Endometrial microvascular endothelial cells (primary cell): ENCODE data around the gene CHCHD3. TPM values are rescaled to one million over a fixed set of nuclear protein-coding genes. Genes with fewer than 3 reads are reported as not detected.
"Not testable (repeated sequence)": the region's sequence is repeated elsewhere in the genome, so short reads cannot be mapped to it uniquely, and the experiment has no call there.

Source experiments
- in situ Hi-C: cut with HindIII; loops from 2 replicates; pipeline ENCODE4 v1.10.0; 2017; ENCODE audit warnings: low sequenced_read_pairs, low pct_unique_long_range_greater_than_20kb; ENCODE audit errors: inconsistent ontology term
- total RNA-seq: library from RNA; depleted of rRNA; stranded (reverse); fragments of >200 nt; gene quantifications from one replicate; pipeline ENCODE4 v1.2.3, GENCODE V29; 2015; ENCODE audit errors: inconsistent ontology term

CHCHD3 gene
- total RNA-seq, 1 donor from 2014 or later: 60.9 TPM

DNA sequence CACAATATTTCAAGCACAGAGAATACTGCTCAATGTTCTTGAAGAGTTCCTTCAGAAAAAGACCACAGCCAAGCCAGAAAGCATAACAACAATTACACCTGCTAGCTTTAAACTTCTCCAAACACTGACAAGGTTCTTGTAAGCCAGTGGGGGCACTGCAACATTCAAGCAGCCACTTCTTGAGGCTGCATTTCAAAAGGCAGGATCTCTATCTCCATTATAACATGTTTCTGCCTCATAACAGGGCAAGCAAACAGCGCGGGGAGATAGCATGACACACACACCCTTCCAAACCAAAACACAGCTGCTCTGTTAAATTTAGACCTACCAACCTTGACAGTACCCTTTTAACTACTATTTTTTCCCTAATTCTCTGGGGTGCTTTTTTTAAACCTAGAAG lies 30.8 kb downstream of the CHCHD3 start:
- in situ Hi-C loops: no loop called here

DNA sequence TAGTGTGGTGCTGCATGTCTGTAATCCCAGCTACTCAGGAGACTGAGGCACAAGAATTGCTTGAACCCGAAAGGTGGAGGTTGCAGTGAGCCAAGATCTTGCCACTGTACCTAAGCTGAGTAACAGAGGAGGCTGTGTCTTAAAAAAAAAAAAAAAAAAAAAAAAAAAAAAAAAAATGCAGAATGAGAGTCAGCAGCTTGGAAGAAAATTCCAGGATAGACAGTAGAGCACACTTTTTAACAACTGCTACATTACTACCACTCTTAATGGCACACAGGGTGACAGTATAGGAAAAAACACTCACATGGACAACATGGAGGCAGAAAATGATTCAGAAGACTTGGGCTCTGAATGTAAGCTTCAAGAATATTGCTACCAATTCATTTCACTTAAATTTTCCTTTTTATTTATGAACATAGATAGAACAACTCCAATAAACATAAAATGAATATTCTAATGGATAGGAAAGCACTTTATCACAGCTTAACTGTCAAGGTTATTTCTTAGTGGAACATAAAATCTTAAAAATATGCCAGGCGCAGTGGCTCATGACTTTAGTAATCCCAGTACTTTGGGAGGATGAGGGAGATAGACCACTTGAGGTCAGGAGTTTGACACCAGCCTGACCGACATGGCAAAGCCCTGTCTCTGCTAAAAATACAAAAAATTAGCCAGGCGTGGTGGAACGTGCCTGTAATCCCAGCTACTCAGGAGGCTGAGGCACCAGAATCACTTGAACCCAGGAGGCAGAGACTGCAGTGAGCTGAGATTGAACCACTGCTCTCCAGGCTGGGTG lies 31.5 kb downstream of the CHCHD3 start:
- in situ Hi-C loops: no loop called here

DNA sequence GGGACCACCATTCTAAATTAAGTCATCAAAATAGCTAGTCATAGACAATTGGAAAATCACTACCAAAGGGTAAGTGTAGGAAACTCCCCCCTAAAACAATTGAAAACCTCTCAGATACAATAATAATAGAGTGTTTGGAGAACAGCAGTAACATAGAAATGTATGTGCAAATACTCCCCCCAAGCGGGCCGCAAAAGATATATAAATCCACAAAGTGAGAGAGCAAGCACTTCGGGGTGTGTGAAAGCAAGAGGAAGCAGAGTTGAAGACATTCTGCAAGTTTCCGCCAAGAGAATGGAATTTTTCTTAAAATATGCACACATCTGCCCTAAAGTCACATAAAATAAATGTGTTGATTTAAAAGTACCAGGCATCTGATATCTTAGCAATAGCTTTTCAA lies 33.3 kb downstream of the CHCHD3 start:
- in situ Hi-C loops: no loop called here

DNA sequence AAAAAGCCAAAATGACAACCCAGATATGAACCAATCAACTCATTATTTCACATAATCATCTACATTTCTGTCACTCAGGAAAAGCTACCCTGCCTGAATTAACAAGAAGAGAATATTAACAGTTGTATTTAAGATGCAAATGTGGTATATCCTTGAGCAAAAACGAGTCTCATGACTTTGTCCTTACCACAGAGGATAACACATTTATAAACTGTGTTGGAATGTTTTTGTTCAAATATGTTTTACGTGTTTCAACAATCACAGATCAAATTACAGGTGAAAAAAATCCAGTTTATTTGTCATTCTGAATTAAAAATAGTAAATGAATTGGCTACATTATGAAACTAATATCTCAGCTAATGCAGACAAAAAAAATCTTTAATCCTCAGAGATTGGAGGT lies 34.6 kb downstream of the CHCHD3 start:
- in situ Hi-C loops: no loop called here

DNA sequence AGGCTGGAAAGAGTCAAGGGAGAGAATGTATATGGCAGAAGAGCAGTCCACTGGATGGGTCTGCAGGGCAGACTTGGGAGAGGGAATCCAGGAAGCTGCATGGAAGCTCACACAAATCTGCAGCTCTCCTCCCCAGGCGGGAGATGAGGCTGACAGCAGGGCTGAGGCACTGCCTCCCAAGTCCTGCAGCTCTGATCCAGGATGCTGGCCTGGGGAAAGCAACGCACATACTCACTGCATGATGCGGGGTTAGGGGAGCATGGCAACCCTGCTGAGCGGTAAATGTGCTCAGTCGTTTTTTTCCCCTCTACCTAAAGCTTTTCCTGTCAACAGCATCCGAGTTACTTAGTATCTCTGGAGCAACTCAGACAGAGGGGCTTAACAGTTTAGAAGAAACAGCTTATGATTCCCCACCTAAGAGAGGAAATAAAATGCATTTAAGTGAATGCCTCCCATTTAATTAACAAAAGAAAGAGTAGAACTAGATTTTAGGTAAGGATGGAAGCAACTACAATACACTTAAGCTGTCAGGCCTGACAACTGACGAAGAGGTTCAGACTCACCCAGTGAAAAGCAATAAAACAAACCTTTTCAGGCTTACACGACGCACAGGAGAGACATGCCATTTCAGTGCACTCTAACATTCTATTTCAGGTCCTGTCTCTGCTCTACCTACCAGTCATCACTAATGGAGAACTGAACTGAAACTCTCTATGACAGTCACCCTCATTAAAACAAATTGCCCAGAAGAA lies 37.0 kb downstream of the CHCHD3 start:
- in situ Hi-C loops: no loop called here

DNA sequence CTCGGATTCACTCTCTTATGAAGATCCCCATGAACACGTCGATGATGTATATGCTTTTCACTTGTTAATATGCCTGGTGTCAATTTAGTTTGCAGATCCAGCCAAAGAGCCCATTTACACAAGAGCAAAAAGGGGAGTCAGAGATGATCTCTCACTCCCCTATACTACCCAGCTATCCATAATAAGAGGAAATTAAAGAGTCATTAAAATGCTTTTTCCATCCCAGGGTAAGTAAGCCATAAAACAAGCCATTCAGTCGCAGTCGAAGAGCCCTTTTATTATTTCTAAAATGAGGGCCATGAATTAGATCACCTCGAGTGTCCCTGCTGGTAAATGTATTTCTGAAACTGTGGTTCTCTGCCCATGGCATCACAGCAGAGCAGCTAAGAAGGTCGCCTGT lies 41.2 kb downstream of the CHCHD3 start:
- in situ Hi-C loops: no loop called here

DNA sequence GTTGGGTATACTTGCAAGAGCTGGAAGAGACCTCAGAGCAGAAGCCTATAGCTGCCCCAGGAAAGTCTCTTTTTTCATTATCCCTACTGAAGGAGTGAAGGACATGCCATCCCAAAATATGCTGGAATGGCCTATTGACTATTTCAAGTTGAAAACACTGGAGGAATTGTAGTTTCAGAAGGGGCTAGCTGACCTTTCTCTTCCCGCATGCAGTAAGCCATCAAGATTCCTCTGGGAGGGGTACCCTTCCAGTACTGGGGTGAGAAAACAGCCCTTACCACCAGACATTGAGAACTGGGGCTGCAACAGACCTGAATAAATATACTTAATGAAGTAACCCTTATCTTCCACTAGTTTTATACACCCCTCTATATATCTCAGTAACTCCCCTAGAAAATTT lies 41.7 kb downstream of the CHCHD3 start:
- in situ Hi-C loops: no loop called here

DNA sequence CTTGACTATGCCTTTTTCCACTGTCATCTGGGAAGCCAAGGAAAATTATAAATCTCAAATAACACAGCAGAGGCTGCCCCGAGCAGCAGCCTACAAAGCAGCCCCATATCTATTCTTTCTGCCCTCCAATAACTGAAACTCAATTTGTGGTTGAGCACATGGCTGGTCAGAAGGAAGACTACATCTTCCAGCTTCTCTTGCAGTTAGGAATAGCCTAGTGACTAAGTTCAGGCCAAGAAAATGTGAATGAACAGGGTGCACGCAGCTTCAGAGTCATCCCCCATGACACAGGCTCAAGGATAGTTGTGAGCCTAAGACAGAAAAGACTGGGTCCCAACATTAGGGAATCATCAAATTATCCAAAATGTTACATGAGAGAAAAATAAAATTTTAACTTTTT lies 42.3 kb downstream of the CHCHD3 start:
- in situ Hi-C loops: no loop called here

DNA sequence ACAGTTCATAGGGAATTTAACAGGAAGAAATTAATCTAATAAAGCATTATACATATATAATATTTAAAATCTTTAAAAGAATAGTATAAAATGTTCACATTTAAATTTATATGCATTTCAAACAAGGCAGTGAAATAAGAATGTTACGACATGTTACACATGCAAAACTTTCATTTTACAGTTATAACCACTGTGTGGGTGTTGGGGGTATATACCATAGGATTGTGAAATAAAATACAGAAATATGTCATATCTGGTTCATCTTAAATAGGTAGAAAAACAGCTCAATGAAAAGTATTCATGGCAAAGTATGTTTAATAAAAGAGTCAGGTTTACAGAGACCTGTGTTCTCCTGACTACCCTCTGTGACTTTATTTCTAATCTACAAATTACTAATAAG lies 45.6 kb downstream of the CHCHD3 start:
- in situ Hi-C loops: no loop called here

DNA sequence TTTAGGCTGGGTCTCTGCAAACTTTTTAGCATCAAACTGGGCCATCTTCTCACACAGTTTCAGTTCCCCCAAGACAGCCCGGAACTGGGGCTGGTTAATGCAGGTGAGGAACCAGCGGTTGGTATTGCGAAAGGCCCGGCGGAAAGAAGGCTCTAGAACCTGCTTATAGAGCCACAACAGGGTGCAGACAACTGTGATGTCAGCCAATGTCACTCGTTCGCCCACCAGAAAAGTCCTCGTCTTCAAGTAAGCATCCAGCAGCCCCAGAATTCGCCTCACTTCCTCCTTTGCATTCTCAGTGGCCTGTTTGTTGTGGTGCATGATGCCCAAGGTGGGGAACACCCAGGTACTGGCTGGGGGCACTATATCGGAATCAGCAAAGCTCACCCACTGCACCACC lies 46.6 kb downstream of the CHCHD3 start:
- in situ Hi-C loops: not testable (repeated sequence)

DNA sequence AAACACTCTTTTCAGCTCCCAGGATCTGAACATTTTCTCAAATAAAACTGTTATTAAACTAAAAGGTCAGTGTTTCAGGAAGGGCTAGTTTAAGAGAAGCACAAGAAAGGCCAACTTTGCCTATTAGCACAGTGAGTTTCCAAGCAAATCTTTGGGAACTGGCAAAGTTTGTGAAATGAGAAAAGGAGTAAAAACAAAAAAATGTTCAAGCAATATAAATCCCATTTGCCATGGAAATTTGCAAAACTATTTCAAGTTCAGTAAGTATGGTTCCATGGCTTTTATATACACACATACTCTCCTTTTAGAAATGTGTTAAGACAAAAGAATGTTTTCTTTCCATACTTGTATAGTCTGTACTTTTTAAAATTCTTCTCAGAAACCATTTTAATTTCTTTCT lies 51.5 kb downstream of the CHCHD3 start:
- in situ Hi-C loops: no loop called here

DNA sequence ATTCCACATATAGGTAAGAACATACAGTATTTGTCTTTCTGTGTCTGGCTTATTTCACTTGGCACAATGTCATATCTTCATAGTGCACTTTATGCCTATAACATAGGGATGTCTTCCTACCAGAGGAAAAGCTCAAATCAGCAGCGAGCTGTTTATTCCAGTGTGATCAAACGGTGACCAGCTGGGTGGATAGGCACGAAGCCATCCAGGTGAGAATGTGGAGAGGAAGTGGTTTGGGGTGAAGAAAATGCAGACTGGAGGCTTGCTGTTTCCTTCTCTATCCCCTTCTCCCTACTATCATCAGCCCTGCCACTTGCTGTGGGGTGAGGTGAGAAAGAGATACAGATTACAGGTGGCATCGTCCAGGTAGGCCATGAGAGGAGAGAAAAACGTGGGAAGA lies 52.4 kb downstream of the CHCHD3 start:
- in situ Hi-C loops: no loop called here

DNA sequence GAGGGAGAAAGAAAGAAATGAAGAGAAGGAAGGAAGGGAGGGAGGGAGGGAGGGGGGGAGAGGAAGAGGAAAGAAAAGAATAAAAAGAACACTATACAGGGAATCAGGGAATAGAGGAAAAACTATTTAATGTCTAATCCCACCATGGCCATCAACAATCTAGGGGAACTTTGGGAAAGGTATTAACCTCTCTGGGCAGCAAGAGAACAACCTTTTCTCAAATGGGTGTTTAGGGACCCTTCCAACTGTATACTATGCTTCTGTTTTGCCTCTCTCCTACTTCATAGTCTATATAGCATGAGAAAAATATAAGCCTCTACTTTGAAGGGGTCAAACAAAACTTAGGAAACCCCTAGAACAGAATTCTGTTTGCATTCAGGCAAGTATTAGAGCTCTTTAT lies 54.5 kb downstream of the CHCHD3 start:
- in situ Hi-C loops: no loop called here

DNA sequence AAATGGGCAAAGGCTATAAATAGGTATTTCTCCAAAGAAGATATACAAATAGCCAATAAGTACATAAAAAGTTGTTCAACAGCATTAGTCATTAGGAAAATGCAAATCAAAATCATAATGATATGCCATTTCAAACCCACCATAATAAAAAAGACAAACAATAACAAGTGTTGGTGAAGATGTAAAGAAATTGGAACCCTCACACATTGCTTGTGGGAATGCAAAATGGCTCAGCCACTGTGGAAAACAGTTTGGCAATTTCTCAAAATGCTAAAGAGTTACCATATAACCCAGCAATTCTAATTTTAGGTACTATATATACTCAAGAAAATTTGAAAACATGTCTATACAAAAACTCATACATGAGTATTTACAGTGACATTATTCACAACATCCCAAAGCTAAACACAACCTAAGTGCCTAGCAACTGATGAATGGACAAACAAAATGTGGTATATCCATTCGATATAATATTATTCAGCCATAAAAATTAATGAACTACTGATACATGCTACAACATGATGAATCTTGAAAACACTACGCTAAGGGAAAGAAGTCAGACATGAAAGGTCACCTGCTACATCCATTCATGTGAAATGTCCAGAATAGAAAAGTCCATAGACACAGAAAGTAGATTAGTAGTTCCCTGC lies 55.6 kb downstream of the CHCHD3 start:
- in situ Hi-C loops: no loop called here

DNA sequence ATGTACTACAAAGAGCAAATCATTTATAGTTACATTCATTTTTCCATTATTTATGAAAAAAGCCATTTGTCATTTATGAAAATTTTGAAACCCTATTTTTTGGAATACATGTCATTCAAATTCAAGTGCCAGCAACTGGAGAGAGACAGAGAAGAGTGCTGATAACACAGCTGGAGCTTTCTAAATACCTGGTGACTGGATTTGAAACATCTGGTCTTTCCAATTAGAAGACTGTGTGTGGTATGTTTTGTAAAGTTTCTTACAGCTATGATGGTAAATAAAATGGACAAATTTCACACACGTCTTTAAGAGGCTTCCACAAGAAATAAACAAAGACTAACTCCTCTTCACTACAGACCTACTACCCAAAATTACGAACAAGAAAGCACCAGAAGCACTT lies 56.8 kb downstream of the CHCHD3 start:
- in situ Hi-C loops: no loop called here

DNA sequence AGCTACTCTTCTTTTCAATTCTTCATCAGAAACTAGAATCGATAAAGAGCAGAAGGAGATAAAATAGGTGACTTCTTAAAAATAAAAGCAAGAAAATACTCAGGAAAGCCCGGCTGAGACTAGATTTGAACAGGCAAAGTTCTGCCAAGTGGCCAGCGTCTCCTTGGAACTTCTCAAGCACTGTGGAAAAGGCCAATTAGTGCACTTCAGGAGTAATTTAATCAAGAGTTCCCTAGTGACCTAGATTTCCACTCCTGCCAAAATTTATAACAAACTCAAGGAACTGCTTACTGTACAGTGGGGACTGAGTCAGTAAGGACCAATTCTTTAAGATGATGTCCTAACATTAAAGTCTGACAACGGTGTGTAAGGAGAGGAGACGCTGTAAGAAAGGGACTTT lies 57.3 kb downstream of the CHCHD3 start:
- in situ Hi-C loops: no loop called here

DNA sequence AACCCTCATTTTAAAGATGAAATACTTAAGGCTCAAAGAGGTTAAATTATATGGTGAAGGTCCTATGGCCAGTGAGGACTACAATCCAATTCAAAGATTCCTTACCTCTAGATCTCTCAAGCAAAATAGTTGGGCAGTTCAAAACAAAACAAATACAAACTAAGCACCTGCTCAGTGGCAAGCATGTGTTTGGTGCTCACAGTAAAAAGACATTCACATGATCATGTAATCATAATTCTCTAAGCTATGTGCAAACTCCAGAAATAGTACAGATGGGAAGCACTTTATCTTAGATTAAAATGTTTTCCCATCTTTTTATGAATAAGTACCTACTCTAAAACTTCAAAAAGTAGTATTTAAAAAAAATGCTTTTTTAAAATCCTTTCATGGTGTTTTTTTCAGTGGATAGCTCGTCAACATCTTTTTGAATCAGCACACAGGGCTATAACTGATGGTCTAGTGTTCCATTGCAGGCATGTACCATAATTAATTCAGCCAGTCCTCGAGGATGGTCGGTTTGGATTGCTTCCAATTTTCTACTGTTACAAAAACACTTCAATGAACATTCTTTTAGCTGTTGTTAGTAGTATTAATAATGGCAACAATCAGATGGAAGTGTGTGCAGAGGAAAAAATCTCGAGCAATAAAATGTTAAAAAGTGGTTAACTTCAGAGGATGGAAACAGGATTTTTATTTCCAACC lies 58.4 kb downstream of the CHCHD3 start:
- in situ Hi-C loops: no loop called here

DNA sequence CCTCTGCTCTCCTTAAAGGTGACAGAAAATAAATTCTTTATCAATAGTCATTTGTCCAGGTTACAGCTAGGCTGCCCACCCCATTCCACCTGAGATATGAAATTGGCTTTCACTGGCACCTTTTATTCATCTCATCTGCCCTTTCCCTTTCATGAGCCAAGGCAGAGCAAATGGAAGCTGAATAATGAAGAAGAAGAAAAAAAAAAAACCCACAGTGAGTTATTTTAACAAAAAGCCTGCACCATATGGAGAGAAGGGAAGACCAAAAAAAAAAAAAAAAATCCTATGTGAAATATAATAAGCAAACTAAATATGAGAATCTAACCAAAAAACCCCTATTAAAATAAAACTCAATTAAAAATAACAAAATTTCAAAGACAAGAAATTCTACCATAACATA lies 59.2 kb downstream of the CHCHD3 start:
- in situ Hi-C loops: no loop called here

DNA sequence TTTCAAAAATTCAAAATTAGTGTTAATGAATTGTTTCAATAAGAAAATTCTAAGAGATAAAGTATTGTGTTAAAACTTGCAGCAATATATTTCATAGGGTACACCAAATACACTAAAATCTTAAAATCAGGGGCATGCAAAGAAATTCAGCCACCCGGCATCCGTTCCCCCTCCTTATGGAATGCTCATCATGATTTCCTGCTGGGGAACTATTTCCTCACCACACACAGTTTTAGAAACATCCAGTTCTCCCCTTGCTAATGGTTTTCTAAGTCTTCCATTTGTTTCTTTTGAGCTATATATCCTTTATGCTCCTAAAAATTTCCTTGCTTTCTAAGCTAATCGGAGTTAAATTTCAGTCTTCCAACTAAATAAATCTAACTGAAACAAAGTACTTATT lies 60.7 kb downstream of the CHCHD3 start:
- in situ Hi-C loops: no loop called here
